IPS-18a (cell line): ENCODE measurements around the gene PARVG.

Experiments used
- H3K27ac ChIP-seq: one replicate; pipeline ENCODE4 v1.5.1; 2013; ENCODE audit warnings: low read length
- H3K27me3 ChIP-seq: one replicate; pipeline ENCODE4 v1.6.1; 2013; ENCODE audit warnings: mild to moderate bottlenecking, low read length; ENCODE audit not compliant: control insufficient read depth, insufficient read depth
- H3K36me3 ChIP-seq: one replicate; pipeline ENCODE4 v1.6.1; 2013; ENCODE audit warnings: low read depth, low read length; ENCODE audit not compliant: control insufficient read depth
- H3K4me1 ChIP-seq: one replicate; pipeline ENCODE4 v1.6.1; 2013; ENCODE audit warnings: low read depth, low read length; ENCODE audit not compliant: control insufficient read depth
- H3K4me3 ChIP-seq: one replicate; pipeline ENCODE4 v1.5.1; 2013; ENCODE audit warnings: low read length
- H3K9ac ChIP-seq: one replicate; pipeline ENCODE4 v1.6.1; 2013; ENCODE audit warnings: mild to moderate bottlenecking, low read length, moderate library complexity
- H3K9me3 ChIP-seq: one replicate; pipeline ENCODE4 v1.6.1; 2013; ENCODE audit warnings: low read depth, low read length; ENCODE audit not compliant: control insufficient read depth

Gene PARVG

DNA sequence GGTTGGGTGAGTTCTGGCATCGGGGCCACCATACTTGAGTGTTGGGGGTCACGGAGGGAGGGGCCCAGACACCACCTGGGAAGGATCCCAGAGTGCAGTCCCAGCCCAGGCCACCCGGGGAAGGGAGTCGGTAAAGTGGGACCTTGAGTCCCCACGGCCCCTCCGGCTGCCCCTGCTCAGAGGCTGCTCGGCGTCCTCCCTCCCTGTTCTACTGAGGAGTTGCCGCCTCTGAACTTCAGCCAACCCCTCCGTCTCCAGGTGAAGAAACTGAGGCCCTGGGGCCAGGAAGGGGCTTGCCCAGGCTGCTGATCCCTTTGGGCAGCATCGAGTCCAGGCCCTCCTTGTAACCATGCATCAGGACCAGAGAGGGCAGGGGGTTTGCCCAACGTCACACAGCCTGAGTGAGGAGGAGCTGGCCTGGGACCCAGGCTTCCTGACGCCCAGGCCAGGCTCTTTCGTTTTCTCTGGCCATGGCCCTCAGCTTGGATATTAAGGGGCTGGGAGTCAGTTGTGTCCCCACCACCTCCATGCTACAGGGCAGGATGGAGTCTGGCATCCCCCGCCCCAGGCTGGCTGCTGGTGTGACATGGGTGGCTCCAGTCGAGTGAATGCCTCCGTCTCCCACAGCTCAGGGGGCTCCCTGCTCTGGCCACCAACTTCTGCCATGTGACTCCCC lies 1.3 kb downstream of the PARVG start:
- no peak overlapping the region for H3K27ac ChIP-seq
- H3K27me3 ChIP-seq = no peaks in the 10 kb centered on the region
- H3K9ac ChIP-seq = no peak overlapping the region
- no peak overlapping the region for H3K4me3 ChIP-seq
- no peaks in the 10 kb centered on the region for H3K36me3 ChIP-seq
- peaks cover 14% of the 10 kb centered on the region for H3K4me1 ChIP-seq
- H3K9me3 ChIP-seq = no peaks in the 10 kb centered on the region

DNA sequence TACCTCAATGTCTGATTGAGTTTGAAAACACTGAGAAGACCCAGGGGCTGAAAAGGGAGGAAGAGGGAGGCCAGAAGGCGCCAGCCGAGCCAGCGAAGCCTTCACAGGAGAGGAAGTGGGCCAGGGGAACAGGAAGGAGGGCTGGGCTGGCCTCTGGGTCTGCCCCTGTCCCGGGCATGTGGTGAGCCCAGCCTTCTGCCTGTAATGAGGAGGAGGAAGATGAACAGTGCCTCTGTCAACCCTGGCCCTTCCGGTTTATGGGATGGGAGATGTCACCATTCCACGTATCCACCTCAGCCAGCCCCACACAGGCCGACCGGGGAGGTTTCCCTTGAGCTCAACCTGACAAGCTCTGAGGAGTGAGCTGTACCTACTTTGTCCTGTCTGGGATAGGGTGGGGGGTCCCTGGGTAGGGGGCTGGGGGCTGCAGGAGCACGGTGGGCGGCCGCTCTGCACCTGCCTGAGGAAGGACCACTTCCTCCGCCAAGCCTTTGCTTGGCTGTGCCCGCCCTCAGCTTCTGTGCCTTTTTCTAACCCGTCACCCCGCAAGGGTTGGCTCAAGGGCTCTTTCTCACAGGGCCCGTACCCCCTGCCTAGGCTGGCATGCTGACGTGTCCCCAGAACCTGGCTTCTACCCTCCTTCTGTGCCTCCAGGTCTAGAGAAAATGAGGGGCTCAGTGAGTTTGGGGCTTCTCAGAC lies 2.0 kb downstream of the PARVG start:
- Histone ChIP-seq H3K9me3 (no peaks in the 10 kb centered on the region), H3K27ac (no peak overlapping the region), H3K9ac (no peak overlapping the region), H3K4me3 (no peak overlapping the region), H3K27me3 (no peaks in the 10 kb centered on the region), H3K4me1 (peaks cover 14% of the 10 kb centered on the region), H3K36me3 (no peaks in the 10 kb centered on the region)

DNA sequence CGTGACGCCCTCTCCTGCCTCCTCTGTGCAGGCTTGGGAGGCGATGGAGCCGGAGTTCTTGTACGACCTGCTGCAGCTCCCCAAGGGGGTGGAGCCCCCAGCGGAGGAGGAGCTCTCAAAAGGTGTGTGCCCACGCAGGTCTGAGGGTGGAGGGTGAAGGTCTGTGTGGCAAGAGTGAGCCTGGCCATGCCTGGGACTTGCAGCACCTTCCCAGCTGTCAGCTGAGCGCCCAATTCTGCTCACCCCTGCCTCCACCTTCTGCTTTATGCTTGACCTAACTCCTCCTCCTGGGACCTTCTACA lies 2.5 kb downstream of the PARVG start:
- H3K27me3 ChIP-seq = no peaks in the 10 kb centered on the region
- no peak overlapping the region for H3K4me3 ChIP-seq
- no peaks in the 10 kb centered on the region for H3K36me3 ChIP-seq
- H3K27ac ChIP-seq = no peak overlapping the region
- peaks cover 14% of the 10 kb centered on the region for H3K4me1 ChIP-seq
- H3K9me3 ChIP-seq = no peaks in the 10 kb centered on the region
- no peak overlapping the region for H3K9ac ChIP-seq

DNA sequence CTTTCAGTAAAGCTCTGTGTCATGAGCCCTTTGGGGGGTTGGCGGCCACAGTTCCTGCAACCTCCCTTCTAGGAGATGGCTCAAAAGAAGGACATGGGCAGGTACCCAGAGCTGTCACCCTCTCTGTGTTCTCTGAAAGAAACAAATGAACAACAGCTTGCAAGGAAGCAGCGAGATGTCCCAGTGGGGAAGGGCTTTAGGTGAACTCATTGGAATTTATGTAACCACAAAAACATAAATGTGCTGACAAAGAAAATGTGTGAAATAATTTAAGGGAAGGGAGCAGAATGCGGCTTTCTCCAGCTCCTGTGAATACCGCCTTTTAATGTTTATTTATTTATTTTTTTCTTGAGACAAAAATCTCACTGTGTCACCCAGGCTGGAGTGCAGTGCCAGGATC lies 3.3 kb downstream of the PARVG start:
- Histone ChIP-seq H3K27me3 (no peaks in the 10 kb centered on the region), H3K4me3 (no peak overlapping the region), H3K9ac (no peak overlapping the region), H3K27ac (no peak overlapping the region), H3K36me3 (no peaks in the 10 kb centered on the region), H3K9me3 (no peaks in the 10 kb centered on the region), H3K4me1 (peaks cover 14% of the 10 kb centered on the region)

DNA sequence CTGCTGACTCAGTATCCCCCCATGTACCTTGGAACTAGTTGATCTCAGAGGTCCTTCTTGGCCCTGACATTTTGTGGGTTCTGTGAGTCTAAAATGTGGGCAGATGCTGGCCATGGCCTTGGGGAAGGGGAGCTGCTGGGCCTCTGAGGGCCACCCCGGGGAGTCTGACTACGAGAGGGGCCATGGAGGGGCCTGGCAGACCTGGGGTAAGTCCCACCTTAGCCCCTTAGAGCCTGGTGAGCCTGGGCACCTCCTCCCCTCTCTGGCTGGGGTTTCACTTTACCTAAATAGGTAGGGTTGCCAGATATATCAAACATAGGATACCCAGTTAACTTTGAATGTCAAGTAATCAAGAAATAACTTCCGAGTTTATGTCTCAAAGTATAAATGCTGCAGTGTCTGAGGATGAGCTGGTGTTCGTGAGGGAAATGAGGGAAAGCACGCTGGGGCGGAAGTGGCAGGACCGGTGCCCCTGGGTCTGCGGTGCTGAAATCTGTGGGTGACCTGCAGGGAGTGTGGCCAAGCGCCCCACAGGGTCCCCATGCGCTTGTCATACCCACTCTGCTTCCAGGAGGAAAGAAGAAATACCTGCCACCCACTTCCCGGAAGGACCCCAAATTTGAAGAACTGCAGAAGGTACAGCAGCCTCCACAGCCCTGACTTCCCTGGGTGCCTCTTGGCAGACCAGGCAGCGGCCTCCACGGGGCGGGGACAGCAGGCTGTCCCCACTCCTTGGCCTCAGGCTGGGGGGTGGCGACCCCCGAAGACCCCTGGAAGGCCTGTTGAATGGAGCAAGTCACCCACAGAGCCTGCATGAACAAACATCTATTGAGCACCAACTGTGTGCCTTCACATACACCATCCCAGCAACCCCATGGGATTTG lies 4.8 kb downstream of the PARVG start:
- H3K9ac ChIP-seq = no peak overlapping the region
- no peaks in the 10 kb centered on the region for H3K27me3 ChIP-seq
- H3K4me3 ChIP-seq = no peak overlapping the region
- no peaks in the 10 kb centered on the region for H3K36me3 ChIP-seq
- no peak overlapping the region for H3K27ac ChIP-seq
- peaks cover 4% of the 10 kb centered on the region for H3K4me1 ChIP-seq
- no peaks in the 10 kb centered on the region for H3K9me3 ChIP-seq

DNA sequence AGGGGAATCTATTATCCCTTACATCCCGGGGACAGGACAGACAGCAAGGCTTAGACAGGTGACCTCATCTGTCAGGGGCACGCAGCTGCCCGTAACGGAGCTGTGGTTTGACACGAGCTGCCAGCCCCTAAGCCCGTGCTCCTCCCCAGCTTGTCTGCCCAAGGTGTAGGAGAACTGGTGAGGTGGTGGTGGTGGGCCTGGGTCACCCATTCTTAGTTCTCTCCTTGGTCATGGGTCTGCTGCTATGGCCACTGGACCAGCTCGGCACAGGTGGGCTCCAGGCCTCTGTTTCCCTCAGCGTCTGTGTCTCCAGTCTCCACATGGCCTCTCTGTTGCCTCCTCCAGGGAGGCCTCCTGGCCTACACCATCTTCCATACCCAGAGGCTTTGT lies 5.4 kb downstream of the PARVG start:
- H3K4me3 ChIP-seq = no peak overlapping the region
- H3K27me3 ChIP-seq = no peaks in the 10 kb centered on the region
- H3K9ac ChIP-seq = no peak overlapping the region
- no peaks in the 10 kb centered on the region for H3K4me1 ChIP-seq
- no peaks in the 10 kb centered on the region for H3K9me3 ChIP-seq
- no peaks in the 10 kb centered on the region for H3K36me3 ChIP-seq
- no peak overlapping the region for H3K27ac ChIP-seq

DNA sequence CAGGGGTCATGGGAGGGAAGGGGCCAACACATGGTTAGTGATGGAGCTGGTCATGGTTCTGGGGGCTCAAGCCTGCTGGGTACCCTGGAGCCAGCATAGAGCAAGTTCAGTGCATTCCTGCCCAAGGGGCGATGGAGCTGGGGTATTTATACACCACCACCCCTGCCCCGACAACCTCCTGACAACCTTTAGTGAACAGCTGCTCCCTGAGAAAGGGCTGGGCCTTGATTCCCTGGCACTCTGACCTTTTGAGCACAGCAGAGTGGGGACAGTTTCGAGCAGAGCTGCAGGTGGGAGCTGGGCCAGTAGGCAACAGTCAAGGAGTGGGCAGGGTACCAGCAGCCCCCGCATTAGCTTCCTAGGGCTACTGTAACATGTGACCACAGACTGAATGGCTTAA lies 6.0 kb downstream of the PARVG start:
- Histone ChIP-seq H3K27me3 (no peaks in the 10 kb centered on the region), H3K27ac (no peak overlapping the region), H3K4me3 (no peak overlapping the region), H3K36me3 (no peaks in the 10 kb centered on the region), H3K9ac (no peak overlapping the region), H3K4me1 (no peaks in the 10 kb centered on the region), H3K9me3 (no peaks in the 10 kb centered on the region)

DNA sequence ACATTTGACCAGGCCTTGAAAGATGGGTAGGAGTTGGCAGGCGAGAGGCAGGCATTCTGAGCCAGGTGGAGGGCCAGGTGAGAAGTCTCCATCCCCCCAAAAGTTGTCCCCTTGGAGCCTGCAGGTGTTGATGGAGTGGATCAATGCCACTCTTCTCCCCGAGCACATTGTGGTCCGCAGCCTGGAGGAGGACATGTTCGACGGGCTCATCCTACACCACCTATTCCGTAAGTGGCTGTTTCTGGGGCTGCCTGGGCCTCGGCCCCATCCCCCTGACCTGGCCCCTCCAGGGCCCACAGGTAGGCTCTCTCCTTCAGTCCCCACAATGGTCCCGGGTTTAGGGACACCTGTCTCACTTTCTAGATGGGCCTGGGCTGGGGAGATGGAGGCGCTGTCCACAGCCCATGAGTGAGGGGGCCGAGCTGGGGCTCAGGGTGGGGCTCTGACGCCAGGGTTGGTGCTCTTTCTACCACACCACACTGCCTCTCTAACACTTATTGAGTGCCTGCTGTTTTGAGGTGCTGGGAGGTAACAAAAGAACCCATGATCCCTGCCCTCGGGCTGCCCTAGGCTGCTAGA lies 7.0 kb downstream of the PARVG start:
- Histone ChIP-seq H3K4me1 (no peaks in the 10 kb centered on the region), H3K36me3 (no peaks in the 10 kb centered on the region), H3K9ac (no peak overlapping the region), H3K27ac (no peak overlapping the region), H3K9me3 (no peaks in the 10 kb centered on the region), H3K4me3 (no peak overlapping the region), H3K27me3 (no peaks in the 10 kb centered on the region)

DNA sequence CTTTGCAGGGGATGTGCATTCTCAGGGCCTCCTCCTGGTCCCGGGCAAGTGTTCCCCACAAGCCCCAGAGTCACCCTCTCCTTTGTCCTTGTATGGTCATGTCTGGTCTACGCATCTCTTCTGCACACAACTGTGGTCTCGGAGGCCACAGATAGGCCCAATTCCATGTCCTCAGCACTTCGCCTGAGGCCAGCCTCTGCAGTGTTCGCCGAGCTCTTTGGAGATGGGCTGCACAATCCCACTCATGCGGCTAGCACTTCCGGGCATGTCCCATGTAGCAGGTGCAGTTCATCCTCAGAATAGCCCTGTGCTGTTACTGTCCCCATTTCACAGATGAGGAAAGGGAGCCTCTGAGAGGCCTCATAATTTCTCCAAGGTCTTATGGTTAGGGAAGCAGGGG lies 7.6 kb downstream of the PARVG start:
- Histone ChIP-seq H3K4me1 (no peaks in the 10 kb centered on the region), H3K4me3 (no peak overlapping the region), H3K27me3 (no peaks in the 10 kb centered on the region), H3K27ac (no peak overlapping the region), H3K9ac (no peak overlapping the region), H3K36me3 (no peaks in the 10 kb centered on the region), H3K9me3 (no peaks in the 10 kb centered on the region)

DNA sequence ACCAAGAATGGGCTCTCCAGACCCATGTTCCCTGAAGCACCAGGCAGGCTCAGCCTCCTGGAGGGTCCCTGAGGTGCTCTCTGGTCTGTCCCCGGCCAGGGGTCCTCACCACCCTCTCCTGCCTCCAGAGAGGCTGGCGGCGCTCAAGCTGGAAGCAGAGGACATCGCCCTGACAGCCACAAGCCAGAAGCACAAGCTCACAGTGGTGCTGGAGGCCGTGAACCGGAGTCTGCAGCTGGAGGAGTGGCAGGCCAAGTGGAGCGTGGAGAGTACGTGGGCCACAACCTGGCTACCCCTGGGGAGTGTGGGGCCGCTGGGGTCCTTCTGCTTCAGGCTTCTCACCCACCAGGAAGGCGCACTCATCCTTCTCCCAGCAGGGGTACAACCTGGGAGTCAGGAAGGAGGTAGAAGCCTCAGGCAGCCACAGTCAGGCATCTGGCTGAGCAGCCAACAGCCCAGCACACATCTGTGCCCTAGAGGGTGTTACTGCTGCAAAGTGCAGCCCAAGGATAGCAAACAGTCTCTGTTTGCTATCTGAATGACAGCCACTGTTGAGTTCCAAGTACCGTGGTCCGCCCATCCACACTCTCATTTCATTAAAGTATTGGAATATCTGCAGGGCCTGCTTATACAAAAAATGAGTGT lies 8.4 kb downstream of the PARVG start:
- Histone ChIP-seq H3K4me3 (no peak overlapping the region), H3K9ac (no peak overlapping the region), H3K27me3 (no peaks in the 10 kb centered on the region), H3K9me3 (no peaks in the 10 kb centered on the region), H3K27ac (no peak overlapping the region), H3K36me3 (no peaks in the 10 kb centered on the region), H3K4me1 (no peaks in the 10 kb centered on the region)

DNA sequence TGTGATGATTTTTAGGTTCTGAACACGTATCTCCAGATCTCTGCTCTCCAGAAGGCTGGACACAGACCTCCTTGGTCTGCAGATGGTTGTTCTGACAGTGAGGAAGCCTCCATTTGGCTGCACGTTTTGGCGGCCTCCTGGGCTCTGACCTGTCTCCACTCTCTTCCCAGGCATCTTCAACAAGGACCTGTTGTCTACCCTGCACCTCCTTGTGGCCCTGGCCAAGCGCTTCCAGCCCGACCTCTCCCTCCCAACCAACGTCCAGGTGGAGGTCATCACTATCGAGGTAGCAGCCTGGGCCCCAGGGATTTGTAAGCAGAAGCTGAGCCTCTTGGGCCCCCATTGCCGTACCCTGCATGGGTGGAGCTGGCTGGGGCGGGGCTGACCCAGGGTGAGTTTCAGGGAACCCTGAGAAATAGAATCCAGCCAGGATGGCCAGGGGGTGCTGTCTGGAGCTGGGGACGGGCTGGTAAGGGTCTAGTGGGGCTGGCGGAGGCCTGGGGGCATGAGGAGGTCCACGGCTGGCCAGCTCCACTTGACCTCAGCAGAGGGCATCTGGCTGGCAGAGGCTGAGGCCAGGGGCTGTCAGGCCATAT lies 9.8 kb downstream of the PARVG start:
- Histone ChIP-seq H3K27me3 (no peaks in the 10 kb centered on the region), H3K27ac (no peak overlapping the region), H3K4me3 (no peak overlapping the region), H3K36me3 (no peaks in the 10 kb centered on the region), H3K4me1 (no peaks in the 10 kb centered on the region), H3K9ac (no peak overlapping the region), H3K9me3 (no peaks in the 10 kb centered on the region)
